D721Med (cell line): Measurements from ENCODE around the gene DIP2B.

Experiments
- DNase-seq: peaks from one replicate; pipeline ENCODE4 v3.0.0; 2011; ENCODE audit warnings: low spot score; ENCODE audit not compliant: insufficient read length
- FAIRE-seq: peaks from 2 replicates; lab custom pipeline; 2011; peaks lifted over from hg19 to GRCh38; lab: Jason Lieb, UNC
- CTCF ChIP-seq: IDR thresholded peaks from 2 replicates; pipeline ENCODE4 v1.5.1; 2012; ENCODE audit warnings: mild to moderate bottlenecking, control low read depth; ENCODE audit not compliant: insufficient read depth; ENCODE audit errors: missing control alignments

Gene DIP2B

GRCh38 chr12:50742776-50743175 lies 238.0 kb downstream of the DIP2B start:
- TF ChIP-seq CTCF = no peak
- no peak for DNase-seq
- no peak for FAIRE-seq

- FAIRE-seq (no peak), DNase-seq (no peak)
- TF ChIP-seq CTCF = no peak
These were observed 241.1 kb downstream of the DIP2B start for GRCh38 chr12:50745861-50746260.

GRCh38 chr12:50746431-50746830 lies 241.6 kb downstream of the DIP2B start:
- DNase-seq (no peak), FAIRE-seq (no peak)
- TF ChIP-seq CTCF = no peak

GRCh38 chr12:50747817-50748216 lies 243.0 kb downstream of the DIP2B start:
- no peak for DNase-seq
- TF ChIP-seq CTCF = no peak
- FAIRE-seq = no peak

- no peak for FAIRE-seq
- no peak for TF ChIP-seq CTCF
- DNase-seq = no peak
These were observed 244.7 kb downstream of the DIP2B start for GRCh38 chr12:50749459-50749882.

- TF ChIP-seq CTCF = no peak
- FAIRE-seq (no peak), DNase-seq (no peak)
These were observed 245.6 kb downstream of the DIP2B start for GRCh38 chr12:50750366-50750765.

- FAIRE-seq = no peak
- TF ChIP-seq CTCF = no peak
- no peak for DNase-seq
These were observed 247.3 kb downstream of the DIP2B start for GRCh38 chr12:50751948-50752721.
